Parathyroid adenoma (tissue), 2 donors: ENCODE data around the gene ARFRP1.
A peak's percentile ranks its signal among the peaks of the same experiment; 100 is the strongest.

Source experiments
- H2AFZ ChIP-seq: fragments of 300-600 bp; sonication (generic); one replicate; pipeline ENCODE4 v1.7.0; 2017; ENCODE audit warnings: antibody characterized with exemption, mild to moderate bottlenecking
- H3K27ac ChIP-seq: fragments of 300-600 bp; sonication (generic); one replicate; pipeline ENCODE4 v1.7.0; 2017
- H3K27me3 ChIP-seq: fragments of 300-600 bp; sonication (generic); one replicate; pipeline ENCODE4 v1.7.0; 2017; ENCODE audit warnings: low read length; ENCODE audit not compliant: control insufficient read depth, insufficient read depth
- H3K36me3 ChIP-seq: fragments of 300-600 bp; sonication (generic); one replicate; pipeline ENCODE4 v1.7.0; 2017; ENCODE audit warnings: low read length; ENCODE audit not compliant: control insufficient read depth, insufficient read depth
- H3K4me1 ChIP-seq: fragments of 300-600 bp; sonication (generic); one replicate; pipeline ENCODE4 v1.7.0; 2017; ENCODE audit warnings: control low read depth
- H3K4me2 ChIP-seq: fragments of 300-600 bp; sonication (generic); one replicate; pipeline ENCODE4 v1.7.0; 2017; ENCODE audit warnings: low read length
- H3K4me3 ChIP-seq: fragments of 300-600 bp; sonication (generic); one replicate; pipeline ENCODE4 v1.7.0; 2017; ENCODE audit warnings: low read depth, low read length
- H3K79me2 ChIP-seq: fragments of 300-600 bp; sonication (generic); one replicate; pipeline ENCODE4 v1.7.0; 2017; ENCODE audit warnings: control low read depth
- H3K9ac ChIP-seq: fragments of 300-600 bp; sonication (generic); one replicate; pipeline ENCODE4 v1.7.0; 2017; ENCODE audit warnings: mild to moderate bottlenecking
- H3K9me3 ChIP-seq: fragments of 300-600 bp; sonication (generic); one replicate; pipeline ENCODE4 v1.7.0; 2017; ENCODE audit warnings: low read length; ENCODE audit not compliant: control insufficient read depth
- CTCF ChIP-seq: fragments of 300-600 bp; sonication (generic); IDR thresholded peaks from one replicate; pipeline ENCODE4 v1.7.0; 2017; ENCODE audit warnings: antibody characterized with exemption, mild to moderate bottlenecking
- donor health status: primary hyperparathyroidism.

Gene ARFRP1

GRCh38 chr20:63690898-63691710 lies 16.7 kb downstream of the ARFRP1 start:
- Histone ChIP-seq H3K27me3 (no peaks in the 10 kb centered on the region), H3K79me2 (no peaks in the 10 kb centered on the region), H3K36me3 (no peaks in the 10 kb centered on the region), H3K4me3 (no peak overlapping the region), H3K27ac (no peak overlapping the region), H2AFZ (no peak overlapping the region), H3K9me3 (no peaks in the 10 kb centered on the region), H3K4me1 (no peaks in the 10 kb centered on the region), H3K4me2 (no peak overlapping the region), H3K9ac (no peak overlapping the region)
- no peak for TF ChIP-seq CTCF

GRCh38 chr20:63690003-63690897 lies 17.5 kb downstream of the ARFRP1 start:
- H3K4me3 ChIP-seq, result no peak overlapping the region
- no peak overlapping the region for H3K4me2 ChIP-seq
- H3K79me2 ChIP-seq, result no peaks in the 10 kb centered on the region
- no peaks in the 10 kb centered on the region for H3K36me3 ChIP-seq
- H3K27ac ChIP-seq, result no peak overlapping the region
- no peaks in the 10 kb centered on the region for H3K9me3 ChIP-seq
- no peak for TF ChIP-seq CTCF
- no peaks in the 10 kb centered on the region for H3K4me1 ChIP-seq
- H2AFZ ChIP-seq, result no peak overlapping the region
- H3K27me3 ChIP-seq, result no peaks in the 10 kb centered on the region
- H3K9ac ChIP-seq, result no peak overlapping the region

GRCh38 chr20:63689046-63690002 lies 18.5 kb downstream of the ARFRP1 start:
- H3K4me1 ChIP-seq, result no peaks in the 10 kb centered on the region
- no peaks in the 10 kb centered on the region for H3K36me3 ChIP-seq
- H3K9ac ChIP-seq, result no peak overlapping the region
- no peaks in the 10 kb centered on the region for H3K9me3 ChIP-seq
- no peaks in the 10 kb centered on the region for H3K27me3 ChIP-seq
- H3K27ac ChIP-seq, result peak overlapping the region; percentile 16
- H3K4me3 ChIP-seq, result no peak overlapping the region
- no peak overlapping the region for H2AFZ ChIP-seq
- no peak overlapping the region for H3K4me2 ChIP-seq
- no peaks in the 10 kb centered on the region for H3K79me2 ChIP-seq
- no peak for TF ChIP-seq CTCF

- Histone ChIP-seq H3K9ac (no peak overlapping the region), H3K9me3 (no peaks in the 10 kb centered on the region), H3K36me3 (no peaks in the 10 kb centered on the region), H3K27ac (peak overlapping the region; percentile 78), H3K4me1 (no peaks in the 10 kb centered on the region), H3K79me2 (no peaks in the 10 kb centered on the region), H2AFZ (no peak overlapping the region), H3K4me3 (no peak overlapping the region), H3K27me3 (no peaks in the 10 kb centered on the region), H3K4me2 (no peak overlapping the region)
- no peak for TF ChIP-seq CTCF
Observed at GRCh38 chr20:63688228-63689045, 19.3 kb downstream of the ARFRP1 start.
